Fibroblast of villous mesenchyme (primary cell): ENCODE measurements around the gene RAB8B. TPM values are rescaled to one million over a fixed set of nuclear protein-coding genes. Genes with fewer than 3 reads are reported as not detected.

Source experiments
- DNase-seq: peaks from one replicate; pipeline ENCODE4 v3.0.0-alpha.2; 2010; ENCODE audit warnings: low read depth
- H3K4me3 ChIP-seq: 2 replicates; pipeline ENCODE4 v1.5.1; 2011; ENCODE audit warnings: low read depth, mild to moderate bottlenecking, low read length
- total RNA-seq: library from RNA; depleted of rRNA; stranded (reverse); fragments of >200 nt; gene quantifications from 2 replicates; pipeline ENCODE4 v1.2.3, GENCODE V29; 2012
- TF ChIP-seq, protein P1 (sequence below): IDR thresholded peaks from 2 replicates; pipeline ENCODE4 v1.5.1; 2012; ENCODE audit warnings: low read depth, mild to moderate bottlenecking, low read length; ENCODE audit not compliant: insufficient read depth

RAB8B gene
- total RNA-seq, 1 donor, result 97.2 TPM

DNA sequence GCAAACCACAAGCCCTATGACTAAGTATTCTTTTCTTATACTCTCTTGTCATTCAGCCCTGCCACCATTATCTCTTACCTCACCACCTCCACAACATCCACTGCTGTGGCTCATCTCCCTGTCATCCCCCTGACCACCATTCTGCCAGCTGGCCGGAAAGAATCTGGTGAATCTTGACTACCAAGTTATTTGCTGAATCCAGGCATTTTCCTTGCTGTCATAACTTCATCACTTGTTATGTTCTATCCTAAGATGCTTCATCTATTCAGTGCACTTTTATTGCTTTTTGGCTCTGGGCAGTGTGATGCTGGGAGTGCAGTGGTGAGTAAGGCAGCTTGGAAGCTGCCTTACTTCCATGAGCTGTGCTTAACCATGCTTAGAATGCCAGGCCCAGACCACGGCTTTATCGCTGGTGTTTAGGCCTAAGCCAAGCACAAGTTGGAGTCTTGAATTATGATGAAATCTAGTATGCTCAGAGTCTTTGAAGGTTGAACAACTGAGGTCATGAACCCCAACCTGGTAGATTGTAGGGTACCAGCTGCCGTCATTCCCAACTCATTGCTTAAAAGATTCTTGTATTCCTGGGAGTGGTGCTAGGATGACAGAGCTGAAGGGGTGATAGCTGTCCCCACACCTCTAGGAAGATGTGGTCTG lies 61.0 kb downstream of the RAB8B start:
- TF ChIP-seq, protein P1, sequence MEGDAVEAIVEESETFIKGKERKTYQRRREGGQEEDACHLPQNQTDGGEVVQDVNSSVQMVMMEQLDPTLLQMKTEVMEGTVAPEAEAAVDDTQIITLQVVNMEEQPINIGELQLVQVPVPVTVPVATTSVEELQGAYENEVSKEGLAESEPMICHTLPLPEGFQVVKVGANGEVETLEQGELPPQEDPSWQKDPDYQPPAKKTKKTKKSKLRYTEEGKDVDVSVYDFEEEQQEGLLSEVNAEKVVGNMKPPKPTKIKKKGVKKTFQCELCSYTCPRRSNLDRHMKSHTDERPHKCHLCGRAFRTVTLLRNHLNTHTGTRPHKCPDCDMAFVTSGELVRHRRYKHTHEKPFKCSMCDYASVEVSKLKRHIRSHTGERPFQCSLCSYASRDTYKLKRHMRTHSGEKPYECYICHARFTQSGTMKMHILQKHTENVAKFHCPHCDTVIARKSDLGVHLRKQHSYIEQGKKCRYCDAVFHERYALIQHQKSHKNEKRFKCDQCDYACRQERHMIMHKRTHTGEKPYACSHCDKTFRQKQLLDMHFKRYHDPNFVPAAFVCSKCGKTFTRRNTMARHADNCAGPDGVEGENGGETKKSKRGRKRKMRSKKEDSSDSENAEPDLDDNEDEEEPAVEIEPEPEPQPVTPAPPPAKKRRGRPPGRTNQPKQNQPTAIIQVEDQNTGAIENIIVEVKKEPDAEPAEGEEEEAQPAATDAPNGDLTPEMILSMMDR, result no peak
- peak; percentile 98 for DNase-seq
- H3K4me3 ChIP-seq, result no peak overlapping the region

DNA sequence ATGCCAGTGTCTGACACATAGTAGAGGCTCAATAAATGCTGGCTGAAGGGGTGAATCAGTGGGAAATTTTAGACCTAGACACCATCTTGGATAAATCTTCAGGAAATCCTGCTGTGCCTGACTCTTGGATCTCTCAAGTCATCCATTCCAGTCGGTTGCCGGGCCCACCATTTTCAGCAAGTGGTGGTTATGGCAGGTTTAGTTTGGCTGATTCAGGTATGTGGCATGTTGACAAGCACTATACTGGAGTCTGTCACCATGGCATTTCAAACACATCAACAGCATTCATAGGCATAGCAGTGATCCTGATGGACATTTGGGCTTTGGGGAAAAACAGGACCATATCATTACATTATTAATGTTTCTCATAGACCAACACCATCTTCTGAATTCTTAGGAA lies 62.3 kb downstream of the RAB8B start:
- TF ChIP-seq, protein P1, result no peak
- no peak overlapping the region for H3K4me3 ChIP-seq
- DNase-seq, result no peak

DNA sequence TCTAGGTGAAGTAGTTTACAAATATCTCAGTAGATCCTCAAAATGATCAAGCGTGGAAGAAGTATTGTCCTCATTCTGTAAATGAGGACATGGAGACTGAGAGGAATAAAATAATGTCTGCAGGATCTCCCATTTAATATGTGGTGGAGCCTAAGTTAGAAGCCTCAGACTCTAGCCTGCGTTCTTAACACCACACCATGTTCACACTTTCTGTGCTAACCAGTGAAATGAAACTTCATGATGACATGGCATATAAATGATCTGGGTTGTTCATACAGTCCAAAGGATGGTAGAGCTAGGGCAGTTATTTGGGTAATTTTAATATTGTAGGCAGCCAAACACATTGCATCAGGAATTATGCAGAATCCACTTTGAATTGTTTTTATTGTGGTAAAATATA lies 62.9 kb downstream of the RAB8B start:
- TF ChIP-seq, protein P1, result no peak
- no peak overlapping the region for H3K4me3 ChIP-seq
- DNase-seq, result no peak

DNA sequence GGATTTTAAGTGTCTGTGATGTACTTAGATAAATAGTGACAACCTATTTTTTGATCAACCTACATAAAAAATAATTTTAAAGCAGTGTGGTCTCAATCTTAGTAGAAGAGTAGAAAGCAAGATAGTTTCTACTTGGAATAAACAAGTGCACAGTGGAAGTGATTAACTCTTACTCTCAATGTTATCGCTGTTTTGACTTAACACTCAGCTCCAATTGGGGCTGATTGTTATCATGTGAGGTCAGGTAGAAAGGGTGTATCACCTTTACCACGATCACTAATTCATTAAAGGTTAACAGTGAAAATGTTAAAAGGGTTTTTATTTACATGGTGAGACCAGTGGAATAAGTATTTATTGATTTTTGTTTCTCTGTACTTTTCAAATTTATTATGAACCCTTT lies 65.6 kb downstream of the RAB8B start:
- TF ChIP-seq, protein P1, result no peak
- DNase-seq, result no peak
- H3K4me3 ChIP-seq, result no peak overlapping the region

DNA sequence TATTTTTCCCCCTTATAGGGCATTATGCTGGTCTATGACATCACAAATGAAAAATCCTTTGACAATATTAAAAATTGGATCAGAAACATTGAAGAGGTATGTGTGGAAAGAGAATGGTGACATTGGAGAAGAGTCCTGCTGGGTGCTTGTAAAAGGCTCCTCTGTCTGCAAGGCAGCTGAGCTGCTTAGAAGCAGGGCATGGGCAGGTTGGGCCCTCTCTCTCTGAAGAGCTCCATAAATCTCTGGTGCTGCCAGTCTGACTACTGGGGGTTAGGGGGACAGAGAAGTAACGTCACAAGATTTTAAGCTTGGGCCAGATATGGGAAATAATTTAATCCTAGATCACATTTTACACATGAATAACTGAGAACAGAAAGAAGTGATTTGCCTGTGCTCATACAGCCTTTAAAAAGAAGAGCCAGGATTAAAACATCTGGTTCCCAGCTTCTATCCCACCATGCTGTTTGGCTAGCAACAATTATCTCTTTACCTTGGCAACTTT lies 66.1 kb downstream of the RAB8B start:
- DNase-seq, result no peak
- H3K4me3 ChIP-seq, result no peak overlapping the region
- TF ChIP-seq, protein P1, result no peak

DNA sequence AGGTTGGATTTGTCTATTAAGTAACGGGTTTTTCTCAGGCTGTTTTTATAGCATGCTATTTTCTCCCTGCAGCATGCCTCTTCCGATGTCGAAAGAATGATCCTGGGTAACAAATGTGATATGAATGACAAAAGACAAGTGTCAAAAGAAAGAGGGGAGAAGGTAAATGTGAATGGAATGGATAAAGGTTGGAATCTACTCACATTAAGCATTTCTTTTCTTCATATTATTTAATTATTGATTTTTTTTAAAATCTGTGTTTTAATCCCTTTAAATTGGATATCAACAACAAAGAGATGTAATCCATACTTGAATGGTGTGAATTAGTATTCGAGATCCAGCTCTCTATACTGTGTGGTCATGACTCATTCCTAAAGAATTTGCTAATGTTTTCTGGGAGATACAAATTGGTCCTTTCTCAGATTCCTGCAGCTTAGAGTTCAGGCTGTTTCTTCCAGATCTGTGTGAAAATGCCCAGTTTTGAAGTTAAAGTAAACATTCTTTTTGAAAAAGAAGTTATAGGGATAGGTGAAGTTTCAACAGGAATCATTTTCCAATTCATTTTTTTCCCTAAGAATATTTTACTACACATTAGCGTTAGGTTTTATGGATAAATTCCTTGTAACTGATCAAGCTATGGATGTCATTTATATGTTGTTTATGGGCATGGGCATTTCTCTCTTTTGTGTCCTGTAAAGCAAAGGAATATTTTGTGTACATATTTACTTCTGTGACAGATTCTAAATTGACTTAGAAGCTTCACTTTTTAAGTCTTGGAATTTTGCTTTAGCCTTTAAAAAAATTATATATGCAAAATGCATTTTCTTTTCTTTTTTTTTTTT lies 67.2 kb downstream of the RAB8B start:
- H3K4me3 ChIP-seq, result no peak overlapping the region
- TF ChIP-seq, protein P1, result no peak
- peak; percentile 89 for DNase-seq
